ENCODE data around the gene GBA2. TPM values are rescaled to one million over a fixed set of nuclear protein-coding genes. Genes with fewer than 3 reads are reported as not detected.
A peak's percentile ranks its signal among the peaks of the same experiment; 100 is the strongest.

The GBA2 gene
- total RNA-seq, 6 experiments from 2014 or later = 29.5 to 53.7 (median 35.2) TPM

- Histone ChIP-seq H3K27me3 (no peaks in the 10 kb centered on the region), H3K4me1 (peaks cover 0 to 65% (median 23%) of the 10 kb centered on the region in 4 donors), H3K9me3 (no peaks in the 10 kb centered on the region), H3K36me3 (peaks cover 0 to 15% (median 13%) of the 10 kb centered on the region in 4 donors), H3K4me3 (peak overlapping the region; percentile 21 to 85 (median 70)), H3K27ac (peak overlapping the region; percentile 97 to 100 (median 98))
- 29% methylated on average over 6 of the region's 6 CpGs for WGBS (ENCODE audit: insufficient coverage, low coverage, low lambda C conversion rate, missing lambda C conversion rate)
- TF ChIP-seq POLR2A (IDR thresholded peaks at IDR 0.05) (no peak), CTCF (IDR thresholded peaks at IDR 0.05) (peak; percentile 31 to 39 (median 36))
- intact Hi-C loops (cut with DNase I) = loop anchor here (5.0 to 10.0 kb wide), 2 partner anchors 65 to 68 kb away; partner anchors contain the start of gene ARHGEF39 (in 1 of the 2)
- peak in 3 of 4 donors; percentile 2 to 9 (median 8) for ATAC-seq
- DNase-seq = peak; percentile 73 to 80 (median 73)
Measured at GRCh38 chr9:35729700-35730485, 19.1 kb downstream of the GBA2 start.

- Histone ChIP-seq H3K4me3 (peak overlapping the region; percentile 21 to 85 (median 70)), H3K9me3 (no peaks in the 10 kb centered on the region)
- DNase-seq = no peak
Measured at GRCh38 chr9:35729101-35729500, 19.9 kb downstream of the GBA2 start.

GRCh38 chr9:35728041-35728971, 20.7 kb downstream of the GBA2 start:
- 5% methylated on average over 9 of the region's 10 CpGs for WGBS (ENCODE audit: insufficient coverage, low coverage, low lambda C conversion rate, missing lambda C conversion rate)
- ATAC-seq (peak in 2 of 4 donors; percentile 5), DNase-seq (peak; percentile 70 to 76 (median 74))
- H3K27me3 ChIP-seq = no peaks in the 10 kb centered on the region
- peak overlapping the region; percentile 19 to 70 (median 21) for H3K4me3 ChIP-seq
- H3K9me3 ChIP-seq = no peaks in the 10 kb centered on the region
- TF ChIP-seq CTCF (IDR thresholded peaks at IDR 0.05) = no peak
- TF ChIP-seq POLR2A (IDR thresholded peaks at IDR 0.05) = peak; percentile 69
- intact Hi-C loops (cut with DNase I) = loop anchor here (5.0 to 10.0 kb wide), 2 partner anchors 64 to 66 kb away; partner anchors contain the start of gene ARHGEF39 (in 1 of the 2)
- H3K36me3 ChIP-seq = peaks cover 0 to 30% (median 25%) of the 10 kb centered on the region in 4 donors
- H3K27ac ChIP-seq = peak overlapping the region; percentile 27 to 100 (median 98)
- peaks cover 0 to 53% (median 20%) of the 10 kb centered on the region in 4 donors for H3K4me1 ChIP-seq

More at GRCh38 chr9:35729101-35729500, 19.9 kb downstream of the GBA2 start:
- Histone ChIP-seq H3K4me1 (peaks cover 0 to 60% (median 23%) of the 10 kb centered on the region in 4 donors), H3K27ac (peak overlapping the region in 2 of 3 donors; percentile 98 to 100), H3K27me3 (no peaks in the 10 kb centered on the region), H3K36me3 (peaks cover 0 to 22% (median 20%) of the 10 kb centered on the region in 4 donors)
- intact Hi-C loops (cut with DNase I) = loop anchor here (5.0 to 10.0 kb wide), 2 partner anchors 64 to 67 kb away; partner anchors contain the start of gene ARHGEF39 (in 1 of the 2)
- ATAC-seq = no peak
- TF ChIP-seq POLR2A (IDR thresholded peaks at IDR 0.05) = no peak
- TF ChIP-seq CTCF (IDR thresholded peaks at IDR 0.05) = no peak
- WGBS (ENCODE audit: insufficient coverage, low coverage, low lambda C conversion rate, missing lambda C conversion rate) = 59% methylated on average over 3 of the region's 3 CpGs

GRCh38 chr9:35727676-35728040, 21.4 kb downstream of the GBA2 start:
- Histone ChIP-seq H3K4me3 (peak overlapping the region; percentile 19 to 70 (median 21)), H3K27ac (peak overlapping the region; percentile 27 to 100 (median 98)), H3K36me3 (peaks cover 0 to 36% (median 28%) of the 10 kb centered on the region in 4 donors), H3K9me3 (no peaks in the 10 kb centered on the region), H3K27me3 (no peaks in the 10 kb centered on the region), H3K4me1 (peaks cover 0 to 47% (median 19%) of the 10 kb centered on the region in 4 donors)
- 46% methylated on average over 3 of the region's 5 CpGs for WGBS (ENCODE audit: insufficient coverage, low coverage, low lambda C conversion rate, missing lambda C conversion rate)
- intact Hi-C loops (cut with DNase I) = loop anchor here (5.0 to 10.0 kb wide), 2 partner anchors 63 to 65 kb away; partner anchors contain the start of gene ARHGEF39 (in 1 of the 2)
- TF ChIP-seq POLR2A (IDR thresholded peaks at IDR 0.05) = no peak
- TF ChIP-seq CTCF (IDR thresholded peaks at IDR 0.05) = no peak
- ATAC-seq (no peak), DNase-seq (no peak)

Data from right lobe of liver (tissue), 6 donors.